HG02938 (cell line): ENCODE data around the gene P3R3URF.
A peak's percentile ranks its signal among the peaks of the same experiment; 100 is the strongest.

Experiments used
- ATAC-seq: cut with Tn5 transposase; IDR thresholded peaks from one replicate; pipeline ENCODE4 v1.9.1; 2021; ENCODE audit warnings: mild to moderate bottlenecking, moderate library complexity; ENCODE audit not compliant: unreplicated experiment

The P3R3URF gene

DNA sequence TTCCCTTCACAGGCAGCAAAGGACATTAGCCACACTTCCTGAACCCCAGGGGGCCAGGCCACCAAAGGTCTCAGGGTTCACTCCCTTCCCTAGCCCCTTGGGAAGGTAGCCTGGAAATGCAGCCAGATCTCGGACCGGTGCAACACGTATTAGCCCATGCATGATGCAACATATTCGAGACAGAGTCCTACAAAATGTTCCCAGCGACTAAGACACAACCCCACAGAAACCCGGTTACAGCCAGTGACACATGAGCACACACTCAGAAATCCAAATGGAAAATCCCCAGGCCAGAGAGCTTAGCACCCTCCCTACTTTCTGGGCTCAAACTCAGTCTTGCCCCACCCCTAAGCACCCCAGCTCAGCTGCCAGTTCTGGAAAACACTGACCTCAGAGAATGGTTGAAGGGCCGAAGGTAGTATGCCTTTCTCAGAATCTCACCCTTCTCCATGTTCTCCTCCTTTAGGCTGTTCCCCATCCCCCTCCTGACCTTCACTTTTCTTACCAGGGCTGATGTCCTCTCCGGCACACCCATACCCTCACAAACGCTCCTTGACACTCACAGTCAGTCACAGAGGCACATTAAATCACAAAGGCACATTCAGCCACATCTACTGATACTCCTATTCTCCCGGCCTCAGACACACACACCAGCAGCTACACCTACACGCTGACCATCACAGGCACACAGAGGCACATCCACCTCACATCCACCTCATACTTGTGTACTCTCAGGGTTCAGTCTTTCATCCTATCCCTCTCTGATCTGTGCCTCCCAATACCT, 1.6 kb downstream of the P3R3URF start, which contains the start of gene TSPAN1:
Gene TSPAN1, plus strand, starts transcription at position 640 of the 784 bp plus-strand sequence. CDS start 6,021 bp downstream, outside the sequence.
- no peak for ATAC-seq

DNA sequence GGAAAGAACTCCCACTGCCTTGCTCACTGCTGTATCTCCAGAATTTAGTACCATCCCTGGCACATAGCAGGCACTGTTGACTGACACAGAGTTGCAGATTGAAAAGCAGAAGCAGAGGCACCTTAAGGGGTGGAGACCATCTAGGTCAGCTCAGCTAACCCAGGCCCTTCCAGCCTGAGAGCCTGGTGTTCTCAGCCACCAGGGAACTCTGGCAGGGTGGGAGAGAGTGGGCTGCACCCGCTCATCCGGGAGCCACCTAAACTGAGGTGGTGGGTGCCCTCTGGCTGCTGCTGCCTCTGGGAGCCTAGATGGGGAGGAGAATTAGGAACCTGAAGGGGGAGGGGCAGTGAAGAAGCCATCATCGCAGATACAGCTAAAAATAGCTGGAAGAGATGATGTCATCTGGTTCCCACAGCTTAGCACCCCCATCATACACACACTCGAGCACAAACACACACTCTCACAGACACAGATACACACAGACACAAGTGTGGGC, 2.9 kb downstream of the P3R3URF start:
- ATAC-seq, result no peak

DNA sequence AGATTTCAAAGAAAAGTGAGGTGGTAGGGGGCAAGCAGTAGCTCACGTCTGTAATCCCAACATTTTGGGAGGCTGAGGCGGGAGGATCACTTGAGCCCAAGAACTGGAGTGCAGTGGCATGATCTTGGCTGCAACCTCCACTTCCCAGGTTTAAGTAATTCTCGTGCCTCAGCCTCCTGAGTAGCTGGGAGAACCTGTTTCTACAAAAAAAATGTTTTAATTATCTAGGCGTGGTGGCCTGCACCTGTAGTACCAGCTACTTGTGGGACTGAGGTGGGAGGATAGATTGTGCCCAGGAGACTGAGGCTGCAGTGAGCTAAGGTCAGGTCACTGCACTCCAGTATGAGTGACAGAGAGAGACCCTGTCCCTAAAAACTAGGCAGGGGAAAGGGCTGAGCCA, 4.0 kb downstream of the P3R3URF start:
- no peak for ATAC-seq

DNA sequence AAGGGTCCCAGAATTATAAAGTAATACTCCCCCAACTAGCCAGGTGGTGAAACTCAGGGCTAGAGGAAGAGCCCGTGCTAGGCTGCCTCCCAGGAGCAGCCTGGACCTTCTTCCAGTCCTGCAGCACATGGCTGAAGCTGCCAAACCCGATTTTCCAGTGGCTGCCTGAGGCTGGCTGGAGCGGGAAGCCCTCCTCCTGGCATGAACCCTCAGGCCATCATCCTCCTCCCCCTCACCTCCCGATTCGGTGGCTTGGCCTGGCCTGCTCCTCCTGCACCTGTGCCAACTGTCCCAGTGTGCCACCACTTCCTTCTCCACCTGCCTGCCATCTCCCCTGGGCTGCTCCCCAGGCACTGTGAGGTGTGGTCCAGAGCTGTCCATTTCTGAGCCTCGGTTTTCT, 4.4 kb downstream of the P3R3URF start:
- ATAC-seq, result no peak

DNA sequence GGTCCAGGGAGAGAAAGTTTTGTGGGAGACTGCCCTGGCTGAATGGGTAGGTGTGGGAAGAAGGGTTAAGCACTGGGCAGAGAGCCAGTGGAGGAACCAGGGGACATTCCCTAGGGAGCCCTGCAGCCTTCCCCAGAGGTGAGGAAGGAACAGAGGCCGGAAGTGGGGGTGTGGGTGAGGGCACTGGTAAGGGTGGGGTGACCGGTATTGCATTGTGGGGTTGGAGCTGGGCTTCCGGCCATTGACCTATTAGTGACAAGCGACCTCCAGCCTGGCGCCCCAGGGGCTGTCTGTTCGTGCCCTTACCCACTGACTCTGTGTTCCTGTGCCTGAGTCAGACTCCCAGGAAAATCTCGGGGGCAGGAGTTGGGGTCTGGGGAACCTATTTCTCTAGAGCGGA, 4.9 kb downstream of the P3R3URF start:
- ATAC-seq, result no peak

DNA sequence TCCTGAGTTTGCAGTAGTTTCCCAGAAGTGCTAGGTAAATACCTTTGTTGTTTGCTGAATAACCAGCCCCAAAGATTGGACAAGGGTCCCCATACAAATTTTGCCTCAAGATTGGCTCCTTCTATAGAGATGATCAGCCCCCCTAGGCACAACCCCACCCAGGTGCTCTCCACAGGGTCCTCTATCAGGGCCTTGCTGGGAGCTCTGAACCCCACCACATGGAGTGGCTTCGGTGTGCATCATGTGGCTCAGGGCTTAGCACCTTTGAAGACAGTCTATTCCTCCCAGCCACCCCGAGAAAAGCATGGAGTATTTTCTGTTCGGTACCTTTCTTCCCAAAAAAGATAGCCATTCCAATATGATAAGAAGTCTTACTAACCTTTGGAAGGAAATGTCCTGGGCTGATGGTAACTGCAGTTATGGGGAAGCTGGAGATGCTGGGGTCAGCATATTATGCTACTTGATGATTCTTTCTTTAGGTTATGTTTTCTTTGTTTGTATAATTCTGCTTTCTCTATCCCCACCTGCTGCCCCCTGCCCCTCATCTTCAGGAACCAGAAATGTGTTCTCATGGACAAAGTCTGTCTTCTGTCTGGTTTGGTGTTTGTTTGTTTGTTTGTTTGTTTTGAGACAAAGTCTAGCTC, 6.4 kb downstream of the P3R3URF start:
- no peak for ATAC-seq

DNA sequence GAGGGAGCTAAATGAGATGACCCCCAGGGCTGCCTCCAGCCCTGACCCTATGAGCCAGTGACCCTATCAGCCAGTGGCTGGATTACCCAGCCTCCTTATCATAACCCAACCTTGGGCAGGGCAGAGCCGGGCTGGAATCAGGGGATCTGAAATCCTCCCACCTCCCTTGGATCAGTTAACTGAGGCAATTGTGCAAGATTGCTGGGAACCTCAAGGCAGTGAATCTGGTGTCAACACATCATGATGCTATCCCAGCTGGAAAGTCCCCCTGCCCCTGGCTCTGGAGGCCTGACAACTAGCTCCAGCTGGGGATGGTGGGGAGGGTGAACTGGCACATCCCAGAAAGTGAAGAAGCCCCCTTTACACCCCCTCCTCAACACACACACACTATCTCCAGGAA, 7.8 kb downstream of the P3R3URF start:
- no peak for ATAC-seq

DNA sequence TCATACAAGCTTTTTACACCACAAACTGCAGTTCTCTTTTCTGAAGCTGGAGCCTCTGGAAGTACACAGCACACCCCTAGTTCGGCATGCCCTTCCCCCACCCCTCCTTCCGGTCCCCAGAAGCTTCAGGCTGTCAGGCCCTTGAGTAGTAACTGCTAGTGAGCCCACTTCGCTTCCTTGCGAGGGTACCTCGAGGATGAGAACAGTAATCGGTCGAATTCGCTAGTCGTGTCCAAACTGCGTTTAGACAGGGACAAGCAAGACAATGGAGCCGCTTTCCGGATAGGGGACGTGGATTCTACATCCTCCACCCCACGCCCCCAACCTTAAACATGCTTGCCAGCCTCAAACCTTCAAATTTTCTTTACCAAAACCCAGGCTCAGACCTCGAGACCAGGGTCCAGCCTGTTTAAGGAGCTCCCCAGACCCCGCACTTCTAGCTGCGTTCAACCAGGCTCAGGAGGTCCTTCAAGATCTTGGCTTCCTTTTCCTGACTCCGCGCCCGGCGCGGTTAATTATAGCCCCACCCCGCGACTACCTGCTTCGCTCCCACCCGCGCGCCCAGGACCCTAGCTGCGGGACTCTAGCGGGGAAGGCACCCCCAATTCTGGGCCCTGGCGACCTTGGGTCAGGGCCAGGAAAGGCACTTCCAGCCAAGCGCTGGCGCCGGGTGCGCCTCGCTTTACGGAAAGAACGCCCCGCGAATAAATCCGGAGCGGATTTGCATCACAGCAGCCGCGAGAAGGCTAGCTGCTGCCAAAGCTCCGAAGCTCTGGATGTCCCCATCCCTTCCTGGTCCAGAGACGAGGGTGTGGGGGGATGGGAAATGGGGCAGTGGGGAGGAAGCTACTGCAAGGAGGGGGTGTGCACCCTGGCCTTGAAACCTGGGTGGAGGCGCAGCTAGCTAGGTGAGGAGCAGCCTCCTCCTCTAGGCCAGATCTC, 9.5 kb downstream of the P3R3URF start:
- no peak for ATAC-seq

DNA sequence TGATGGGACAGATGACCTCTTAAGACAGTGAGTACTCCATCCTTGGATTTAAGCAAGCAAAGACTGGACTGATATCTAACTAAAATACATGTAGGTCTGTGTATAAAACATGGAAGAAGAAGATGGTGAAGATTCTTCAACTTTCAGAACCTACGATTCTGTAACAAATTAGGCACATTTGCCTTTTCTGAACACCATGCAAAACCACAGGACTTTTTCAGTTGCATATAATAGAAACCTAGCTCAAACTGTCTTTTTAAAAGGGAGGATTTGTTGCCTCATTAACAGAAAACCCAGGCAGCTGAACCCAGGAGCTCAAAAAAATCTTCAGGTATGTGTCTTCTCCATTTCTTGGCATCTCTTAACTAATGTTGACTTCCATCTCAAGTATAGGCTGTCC, 16.1 kb downstream of the P3R3URF start:
- ATAC-seq, result no peak

DNA sequence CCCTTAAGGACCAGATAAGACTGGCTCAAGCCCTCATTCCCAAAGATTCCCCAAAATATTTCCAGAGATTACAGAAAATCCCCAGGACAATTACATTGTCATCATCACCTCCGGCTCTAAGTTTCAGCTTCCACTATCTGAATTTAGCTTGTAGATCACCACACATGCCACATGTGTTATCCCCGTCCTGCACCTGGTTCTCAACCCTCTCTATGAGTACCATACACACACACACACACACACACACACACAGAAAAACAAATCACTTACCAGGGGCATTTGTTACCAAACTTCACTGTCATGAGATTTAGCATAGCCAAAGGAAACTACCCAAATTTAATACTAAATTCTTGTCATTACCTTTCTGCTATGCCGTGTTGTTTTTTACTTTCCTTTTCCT, 16.8 kb downstream of the P3R3URF start:
- no peak for ATAC-seq

DNA sequence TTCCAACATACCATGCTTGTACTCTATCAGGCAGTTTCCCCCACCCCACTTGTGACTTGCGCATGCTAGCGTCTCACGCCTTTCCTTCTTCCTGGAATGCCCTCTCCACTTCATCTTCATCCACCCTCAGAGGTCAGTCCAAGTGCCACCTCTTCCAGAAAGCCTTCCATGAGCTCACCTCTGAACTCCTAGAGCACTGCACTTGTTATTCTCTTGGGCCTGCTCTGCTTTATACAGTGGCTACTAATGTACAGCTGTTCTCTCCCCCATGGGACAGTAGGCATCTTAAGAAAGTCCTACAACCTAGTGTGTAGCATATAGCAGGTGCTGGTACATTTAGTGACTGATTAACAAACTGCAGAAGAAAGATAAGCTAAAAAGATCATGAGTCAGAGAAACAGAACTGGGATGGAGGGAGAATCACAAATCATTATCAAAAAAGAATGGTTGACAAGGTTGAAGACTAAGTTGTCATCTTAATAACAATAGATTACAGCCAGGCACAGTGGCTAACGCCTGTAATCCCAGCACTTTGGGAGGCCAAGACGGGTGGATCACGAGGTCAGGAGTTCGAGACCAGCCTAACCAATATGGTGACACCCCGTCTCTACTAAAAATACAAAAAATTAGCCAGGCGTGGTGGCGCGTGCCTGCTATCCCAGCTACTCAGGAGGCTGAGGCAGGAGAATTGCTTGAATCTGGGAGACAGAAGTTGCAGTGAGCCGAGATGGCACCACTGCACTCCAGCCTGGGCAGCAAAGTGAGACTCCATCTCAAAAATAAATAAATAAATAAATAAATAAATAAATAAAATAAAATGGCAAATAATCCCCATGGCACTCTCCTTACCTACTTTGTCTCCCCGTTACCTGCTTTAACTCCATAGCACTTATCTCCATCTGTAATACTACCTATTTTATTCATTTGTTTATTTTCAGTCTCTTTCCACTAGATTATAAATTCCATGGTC, 17.7 kb downstream of the P3R3URF start:
- peak; percentile 69 for ATAC-seq

DNA sequence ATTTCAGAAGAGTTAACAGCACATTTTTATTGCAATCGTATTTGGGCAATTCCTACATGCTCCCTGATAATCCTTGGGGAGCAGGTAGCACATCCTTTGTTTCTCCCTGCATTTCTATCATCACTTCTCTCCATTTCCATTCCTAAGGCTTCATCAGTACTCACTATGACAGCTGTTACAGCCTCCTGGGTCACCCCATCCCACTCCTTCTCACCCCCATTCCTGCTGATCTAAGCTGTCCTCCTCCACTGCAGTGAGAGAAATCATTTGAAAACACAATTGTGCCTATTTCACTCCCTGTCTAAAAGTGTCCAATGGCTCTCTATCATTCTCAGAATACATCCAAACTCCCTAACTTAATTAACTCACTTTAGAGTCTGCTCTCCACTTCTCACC, 18.4 kb downstream of the P3R3URF start:
- no peak for ATAC-seq

DNA sequence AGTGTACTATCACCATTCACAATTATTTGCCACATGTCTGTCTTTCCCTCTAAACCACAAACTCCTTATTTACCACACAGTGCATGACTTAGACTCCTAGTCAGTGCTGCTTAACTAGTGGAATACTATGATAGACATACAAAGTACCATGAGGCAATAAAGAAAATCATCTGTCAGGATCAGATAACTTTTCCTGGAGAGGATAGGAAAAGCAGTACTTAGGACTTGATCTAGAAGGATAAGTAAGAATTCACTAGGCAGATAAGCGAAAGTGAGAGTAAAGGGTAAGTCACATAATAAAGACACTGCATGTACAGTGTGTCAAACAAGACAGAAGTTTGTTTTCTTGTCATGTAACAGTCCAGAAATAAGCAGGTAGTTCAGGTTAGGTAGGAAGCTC, 22.6 kb downstream of the P3R3URF start:
- ATAC-seq, result no peak

DNA sequence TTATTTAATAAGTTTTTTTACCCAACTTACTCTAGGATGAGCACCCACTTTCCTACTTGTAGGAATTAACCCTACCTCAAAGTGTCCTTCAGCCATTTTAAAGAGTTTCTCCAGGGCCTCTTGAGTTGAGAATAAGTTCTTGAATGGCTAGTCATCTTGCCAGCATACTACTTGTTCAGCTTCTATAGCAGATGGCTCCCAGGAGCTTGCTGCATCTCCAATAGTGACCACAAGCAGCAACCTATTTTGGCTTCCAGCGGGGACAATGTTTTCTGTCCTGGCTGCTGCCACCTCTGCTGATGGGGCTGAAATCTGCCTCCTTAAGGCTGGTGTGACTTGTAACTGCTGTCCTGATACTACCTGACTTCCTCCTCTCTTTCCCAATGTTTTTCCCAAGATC, 23.1 kb downstream of the P3R3URF start:
- no peak for ATAC-seq

DNA sequence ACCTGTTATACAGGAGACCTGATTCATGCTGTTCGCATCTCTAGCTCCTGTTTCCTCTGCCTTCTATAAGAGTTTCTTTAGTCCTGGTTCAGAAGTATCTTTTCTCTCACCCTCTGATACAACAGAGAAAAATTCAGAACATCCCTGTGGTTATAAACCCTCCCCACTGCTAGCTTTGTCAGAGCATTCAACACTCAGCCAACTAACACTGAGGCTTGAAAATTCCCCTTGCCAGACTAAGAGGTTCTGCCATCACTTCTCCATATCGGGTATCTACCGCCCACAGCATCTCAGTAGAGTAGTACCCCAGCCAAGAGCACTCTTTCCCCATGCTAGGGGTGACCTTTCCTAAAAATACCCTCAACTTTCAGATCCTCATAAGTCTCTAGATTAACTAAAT, 24.3 kb downstream of the P3R3URF start:
- no peak for ATAC-seq

DNA sequence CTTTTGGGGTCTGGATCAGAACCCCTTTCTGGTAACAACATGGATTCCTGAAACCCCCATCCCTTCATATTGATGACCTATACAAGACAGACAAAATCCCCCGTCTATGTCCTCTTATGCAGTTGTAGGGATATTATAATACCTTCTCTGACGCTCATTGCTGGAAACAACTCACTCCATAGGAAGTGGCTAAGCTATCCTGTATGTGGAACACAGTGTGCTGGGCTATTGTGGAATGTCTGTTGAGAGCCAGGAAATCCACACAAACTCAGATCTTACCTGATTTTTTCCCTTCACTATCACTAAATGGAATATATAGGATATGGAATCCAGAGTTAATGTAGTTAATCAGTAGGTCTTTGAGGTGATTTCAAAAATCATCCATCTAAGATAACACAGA, 26.2 kb downstream of the P3R3URF start:
- ATAC-seq, result no peak

DNA sequence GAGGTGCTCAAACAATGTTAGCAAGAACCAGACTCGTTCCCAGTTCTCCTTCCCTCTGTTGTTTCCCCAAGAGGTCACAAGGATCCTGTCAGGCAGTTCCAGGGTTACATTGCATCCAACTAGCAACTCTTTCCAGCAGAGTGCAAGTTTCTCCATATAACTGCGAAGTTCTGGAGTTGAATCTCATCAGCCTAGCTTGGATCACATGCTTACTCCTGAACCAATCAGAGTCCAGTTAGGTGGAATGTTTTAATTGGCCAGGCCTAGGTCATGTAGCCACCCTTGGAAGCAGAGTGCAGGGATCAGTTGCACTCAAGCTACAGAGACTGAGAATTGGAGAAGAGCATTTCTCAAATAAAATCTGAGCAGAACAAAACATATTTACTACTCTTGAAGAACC, 28.0 kb downstream of the P3R3URF start:
- no peak for ATAC-seq

DNA sequence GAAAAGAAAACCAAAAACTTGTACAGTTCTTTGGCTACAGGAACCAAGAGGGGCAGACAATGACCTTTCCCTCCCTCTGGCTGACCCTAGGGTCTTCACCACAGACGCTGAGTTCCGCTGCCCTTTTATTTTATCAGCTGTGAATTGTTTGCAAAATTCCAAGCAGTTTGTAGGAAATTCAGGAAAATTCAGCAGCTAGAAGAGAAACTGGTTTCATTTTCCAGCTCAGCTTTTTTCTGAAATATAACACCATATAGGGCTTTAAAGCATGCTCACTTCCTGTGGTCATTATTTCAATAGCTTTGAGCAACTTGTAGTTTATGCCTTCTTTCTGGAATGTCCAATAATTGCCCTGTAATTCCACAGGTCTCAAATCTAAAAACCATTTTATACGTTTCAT, 38.4 kb downstream of the P3R3URF start:
- ATAC-seq, result no peak

DNA sequence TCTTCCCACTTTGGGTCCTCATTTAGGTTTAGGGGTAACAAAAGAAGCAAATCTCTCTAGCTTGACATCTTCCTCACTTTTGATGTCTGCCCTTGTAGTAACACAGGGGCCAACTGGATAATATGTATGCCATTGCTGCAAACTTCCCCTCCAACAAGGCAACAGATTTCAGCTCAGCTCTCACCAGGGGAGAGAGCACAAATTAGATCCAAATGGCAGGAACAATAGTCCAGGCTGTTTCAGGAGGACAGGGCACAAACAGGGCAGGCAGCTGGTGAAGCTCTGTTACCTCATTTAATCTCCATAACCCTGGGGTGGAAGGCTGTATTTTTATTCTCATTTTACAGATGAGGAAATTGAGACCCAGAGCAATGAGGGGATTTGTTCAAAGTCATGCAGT, 39.6 kb downstream of the P3R3URF start:
- no peak for ATAC-seq

DNA sequence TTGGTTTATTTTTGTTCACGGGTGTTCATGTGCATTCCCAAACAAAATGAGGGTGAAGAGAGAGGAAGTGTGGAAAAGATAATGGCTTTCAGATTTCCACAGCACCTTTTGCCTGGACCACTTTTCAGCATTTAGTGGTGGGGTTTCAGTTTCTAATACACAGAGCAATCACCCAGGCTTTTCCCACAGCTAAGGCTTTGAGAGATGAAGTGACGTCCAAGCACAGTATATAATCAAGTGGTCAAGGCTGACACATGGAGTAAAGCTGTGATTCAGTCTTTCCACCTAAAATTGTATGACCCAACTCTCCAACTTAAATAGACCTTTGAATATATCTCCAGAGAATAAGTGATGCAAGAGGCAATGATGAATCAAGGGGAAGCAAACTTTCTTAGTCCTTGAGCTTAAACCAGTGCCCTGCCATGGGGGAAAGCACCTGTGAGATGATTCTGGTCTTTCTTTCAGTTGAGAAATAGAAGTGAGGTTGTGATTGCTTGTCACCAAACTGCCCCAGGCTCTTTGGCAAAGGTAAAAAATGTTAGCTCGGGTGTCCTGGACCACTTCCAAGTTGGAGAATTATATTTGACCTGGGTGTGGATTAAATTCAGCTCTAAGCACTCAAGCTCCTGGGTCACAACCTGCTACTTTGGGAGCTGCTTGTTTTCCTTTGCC, 41.5 kb downstream of the P3R3URF start:
- ATAC-seq, result no peak
